HCT116 (cell line): ENCODE results near the gene CLIP2. TPM values are rescaled to one million over a fixed set of nuclear protein-coding genes. Genes with fewer than 3 reads are reported as not detected.

Experiments used
- ATAC-seq: fragments of 200-7000 bp; cut with Tn5 transposase; 2 replicates; pipeline ENCODE4 v1.9.1; 2020; ENCODE audit warnings: mild to moderate bottlenecking, moderate library complexity
- BruUV-seq: library from RNA; stranded (reverse); fragments of 400-500 nt; replicated peaks from 2 replicates; lab custom pipeline; 2021; lab: Mats Ljungman, UMichigan
- CTCF ChIA-PET: fragments of 300-600 bp; sonication (Branson Sonifier 250); formaldehyde crosslinking; loops from one replicate; lab custom pipeline; 2021; ENCODE audit warnings: antibody characterized with exemption; lab: Charles Lee
- POLR2A ChIA-PET: fragments of 300-600, 350-600 bp; sonication (Branson Sonifier 250); formaldehyde crosslinking; loops from one replicate; lab custom pipeline; 2021; ENCODE audit warnings: antibody characterized with exemption; lab: Charles Lee
- RAD21 ChIA-PET, 2 experiments: fragments of 300-600 bp; sonication (Branson Sonifier 250); formaldehyde crosslinking; loops; one replicate each; lab custom pipeline; 2023; ENCODE audit warnings: low total read pairs in 2 of 2; ENCODE audit not compliant: uncharacterized antibody in 2 of 2, unreplicated experiment in 2 of 2, low non-redundant PET in 1 of 2; lab: Charles Lee
- DNase-seq: peaks from one replicate; pipeline ENCODE4 v3.0.0-alpha.2; 2010; ENCODE audit warnings: low read depth, low spot score
- H2AFZ ChIP-seq: fragments of 200-600 bp; shearing (Covaris generic), sonication (generic); 2 replicates; pipeline ENCODE4 v1.6.1; 2017; ENCODE audit warnings: low read depth, mixed run types, mixed read lengths, antibody characterized with exemption, low read length; ENCODE audit not compliant: poor library complexity, severe bottlenecking
- H3K27ac ChIP-seq: 2 replicates; pipeline ENCODE4 v1.5.1; 2012; ENCODE audit warnings: low read depth, low read length
- H3K27me3 ChIP-seq: fragments of 200-600 bp; sonication (generic); 2 replicates; pipeline ENCODE4 v1.6.1; 2016; ENCODE audit warnings: mixed run types, low read length, mixed read lengths; ENCODE audit not compliant: insufficient read depth
- H3K36me3 ChIP-seq, 2 experiments: fragments of 200-500 bp in 1 of 2; fragments of 200-600 bp in 1 of 2; sonication (Bioruptor generic) in 1 of 2; sonication (generic) in 1 of 2; 2 replicates each; pipeline versions ENCODE4 v1.5.1 to v1.6.1; 2014 to 2016; ENCODE audit warnings: low read length in 2 of 2, inconsistent platforms in 1 of 2, mixed read lengths in 1 of 2, mixed run types in 1 of 2; ENCODE audit not compliant: insufficient read depth in 2 of 2, control insufficient read depth in 1 of 2
- H3K4me1 ChIP-seq, 2 experiments: fragments of 200-600 bp in 1 of 2; sonication (generic) in 1 of 2; 2 replicates each; pipeline versions ENCODE4 v1.5.1 to v1.6.1; 2012 to 2017; ENCODE audit warnings: low read length in 2 of 2, inconsistent platforms in 1 of 2, mild to moderate bottlenecking in 1 of 2, mixed read lengths in 1 of 2, mixed run types in 1 of 2, moderate library complexity in 1 of 2; ENCODE audit not compliant: insufficient read depth in 2 of 2, control insufficient read depth in 1 of 2
- H3K4me2 ChIP-seq: fragments of 200-600 bp; sonication (generic); 2 replicates; pipeline ENCODE4 v1.6.1; 2017; ENCODE audit warnings: mixed run types, low read length, mixed read lengths
- H3K4me3 ChIP-seq, 2 experiments: fragments of 200-600 bp in 1 of 2; sonication (generic) in 1 of 2; replicated peaks in 1 of 2; 2 replicates each; pipeline ENCODE4 v1.5.1; 2011 to 2016; ENCODE audit warnings: low read length in 2 of 2, control low read depth in 1 of 2, low read depth in 1 of 2, mild to moderate bottlenecking in 1 of 2, mixed read lengths in 1 of 2, mixed run types in 1 of 2
- H3K79me2 ChIP-seq: fragments of 200-600 bp; sonication (generic); 2 replicates; pipeline ENCODE4 v1.6.1; 2017; ENCODE audit warnings: mild to moderate bottlenecking, mixed run types, low read length, moderate library complexity, mixed read lengths; ENCODE audit not compliant: insufficient read depth
- H3K9ac ChIP-seq: fragments of 200-600 bp; sonication (generic); 2 replicates; pipeline ENCODE4 v1.6.1; 2016; ENCODE audit warnings: low read length, mixed read lengths
- H3K9me2 ChIP-seq: fragments of 200-600 bp; sonication (generic), shearing (Covaris generic); 2 replicates; pipeline ENCODE4 v1.6.1; 2017; ENCODE audit warnings: mixed run types, mild to moderate bottlenecking, moderate library complexity; ENCODE audit not compliant: insufficient read depth
- H3K9me3 ChIP-seq, 2 experiments: fragments of 200-500 bp in 1 of 2; fragments of 200-600 bp in 1 of 2; sonication (Bioruptor generic) in 1 of 2; sonication (generic) in 1 of 2; 2 replicates each; pipeline ENCODE4 v1.6.1; 2014 to 2017; ENCODE audit warnings: low read length in 2 of 2, mixed read lengths in 2 of 2, inconsistent platforms in 1 of 2, low read depth in 1 of 2, mild to moderate bottlenecking in 1 of 2, mixed run types in 1 of 2, moderate library complexity in 1 of 2; ENCODE audit not compliant: control insufficient read depth in 1 of 2, insufficient read depth in 1 of 2
- H4K20me1 ChIP-seq: fragments of 200-600 bp; sonication (generic), shearing (Covaris generic); 2 replicates; pipeline ENCODE4 v1.6.1; 2017; ENCODE audit warnings: mixed run types, mild to moderate bottlenecking, moderate library complexity; ENCODE audit not compliant: insufficient read depth
- CEBPB ChIP-seq: IDR thresholded peaks from 2 replicates; pipeline ENCODE4 v1.6.1; 2012; ENCODE audit warnings: low read depth
- EZH2 ChIP-seq: fragments of 200-600 bp; sonication (generic); IDR thresholded peaks from 2 replicates; pipeline ENCODE4 v1.6.1; 2017; ENCODE audit warnings: antibody characterized with exemption, mixed run types
- FOSL1 ChIP-seq: IDR thresholded peaks from 2 replicates; pipeline ENCODE4 v1.6.1; 2012; ENCODE audit warnings: low read depth
- RAD21 ChIP-seq: IDR thresholded peaks from 2 replicates; pipeline ENCODE4 v1.6.1; 2012; ENCODE audit warnings: low read depth, mild to moderate bottlenecking
- TCF7L2 ChIP-seq: IDR thresholded peaks from 2 replicates; pipeline ENCODE4 v1.7.0; 2011; ENCODE audit warnings: borderline replicate concordance, inconsistent platforms; ENCODE audit not compliant: insufficient read depth, insufficient read length; ENCODE audit errors: extremely low read depth
- YY1 ChIP-seq: IDR thresholded peaks from 2 replicates; pipeline ENCODE4 v1.6.1; 2011; ENCODE audit warnings: low read length, low read depth, moderate library complexity, mild to moderate bottlenecking; ENCODE audit not compliant: insufficient replicate concordance; ENCODE audit errors: extremely low read depth
- ZNF274 ChIP-seq: fragments of 200-500 bp; sonication (Bioruptor generic); IDR thresholded peaks from 2 replicates; pipeline ENCODE4 v1.6.1; 2014; ENCODE audit warnings: mild to moderate bottlenecking, low read depth, low read length, inconsistent platforms
- intact Hi-C: fragments of 100-400 bp; cut with micrococcal nuclease; formaldehyde crosslinking; loops from 2 replicates; pipeline ENCODE4 v1.10.0; 2022
- total RNA-seq: library from RNA; stranded (reverse); gene quantifications from one replicate; pipeline ENCODE4 v1.2.1, GENCODE V29; 2021; ENCODE audit not compliant: unreplicated experiment

Gene CLIP2
- total RNA-seq, 1 experiment from 2014 or later: 40.1 TPM

DNA sequence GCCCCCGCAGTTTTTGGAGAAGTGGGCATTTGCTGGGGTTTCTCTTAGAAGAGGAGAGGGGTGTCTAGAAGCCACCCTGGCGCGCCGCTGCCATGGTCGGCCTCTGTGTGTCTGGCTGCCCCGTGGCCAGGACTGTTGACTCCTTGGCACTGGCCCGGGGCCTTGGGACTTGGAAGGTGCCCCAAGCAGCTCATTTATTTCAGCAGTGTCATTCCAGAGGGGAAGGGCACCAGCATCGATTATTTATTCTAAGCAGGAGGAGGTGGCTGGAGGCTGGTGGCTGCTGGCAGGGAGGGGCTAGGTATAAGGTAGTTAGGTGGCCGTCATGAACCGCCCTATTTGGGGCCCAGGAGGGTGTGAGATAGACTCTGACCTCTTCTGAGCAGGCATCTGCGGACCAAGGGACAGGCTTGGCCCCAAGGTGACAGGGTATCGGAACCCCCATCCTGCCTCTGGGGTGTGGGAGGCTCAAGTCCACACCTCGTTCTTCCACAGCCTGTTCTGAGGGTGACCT, 166.1 kb downstream of the CLIP2 start:
- H3K9me3 ChIP-seq: no peaks in the 10 kb centered on the region
- H3K4me2 ChIP-seq: peak overlapping the region; percentile 94
- peaks cover 23 to 36% of the 10 kb centered on the region in 2 experiments for H3K4me1 ChIP-seq
- H3K36me3 ChIP-seq: no peaks in the 10 kb centered on the region
- ATAC-seq: no peak
- intact Hi-C loops: loop anchor here (10.0 kb wide), 1 partner anchor 89 kb away; no protein-coding TSS in a partner anchor
- H3K27me3 ChIP-seq: no peaks in the 10 kb centered on the region
- TF ChIP-seq FOSL1 (no peak), YY1 (no peak), CEBPB (no peak), TCF7L2 (no peak), RAD21 (no peak), EZH2 (no peak), ZNF274 (no peak)
- TF ChIP-seq, all 23 proteins: peak for 0
- H3K9me2 ChIP-seq: no peaks in the 10 kb centered on the region
- no peaks in the 10 kb centered on the region for H4K20me1 ChIP-seq
- peak overlapping the region in 1 of 2 experiments; percentile 66; a peak in 1 of 4 replicates for H3K4me3 ChIP-seq
- peaks cover 55% of the 10 kb centered on the region for H3K79me2 ChIP-seq
- CTCF ChIA-PET: no interaction called here
- no peak overlapping the region for H2AFZ ChIP-seq
- DNase-seq: no peak
- H3K9ac ChIP-seq: 0 out of 2 replicates have a peak overlapping the region, but pooled peaks have one; percentile 80
- BruUV-seq: no TSS peak
- RAD21 ChIA-PET: no interaction called here
- peak overlapping the region; percentile 60; the same call in 1 of the 2 replicates for H3K27ac ChIP-seq
- POLR2A ChIA-PET: no interaction called here

Other genes starting within 250 kb of the CLIP2 start
- gene LIMK1, start 205.6 kb upstream of the CLIP2 start, total RNA-seq: 56.3 TPM
- 384 TPM for gene EIF4H, start 115.1 kb upstream of the CLIP2 start, total RNA-seq
- gene LAT2, start 79.4 kb upstream of the CLIP2 start, total RNA-seq: 9.4 TPM
- 75.6 TPM for gene RFC2, start 35.0 kb upstream of the CLIP2 start, total RNA-seq
- 34.5 TPM for gene GTF2IRD1, start 164.5 kb downstream of the CLIP2 start, total RNA-seq